ENCODE data around the gene THEM5. TPM values are rescaled to one million over a fixed set of nuclear protein-coding genes. Genes with fewer than 3 reads are reported as not detected.
"Not testable (repeated sequence)": the region's sequence is repeated elsewhere in the genome, so short reads cannot be mapped to it uniquely, and the experiment has no call there.

THEM5 gene
- total RNA-seq, result not detected

GRCh38 chr1:151853411-151853943 lies at the start of gene THEM5:
Gene THEM5, minus strand, starts transcription at chr1:151853712. Its CDS starts 147 bp downstream, at chr1:151853565.
- CTCF ChIA-PET, result interaction anchor here (0.7 to 0.8 kb wide), 2 partner anchors 32 to 64 kb away, joined by 3 read pairs; no protein-coding TSS in a partner anchor
- Mint-ChIP-seq H3K27me3 (no peaks in the 10 kb centered on the region), H3K36me3 (ENCODE audit: low read depth) (peaks cover 13% of the 10 kb centered on the region), H3K4me1 (peaks cover 12% of the 10 kb centered on the region), H3K9me3 (ENCODE audit: low read depth) (no peaks in the 10 kb centered on the region), H3K27ac (no peak within 1 kb of the TSS), H3K4me3 (no peak within 1 kb of the TSS)
- intact Hi-C loops (cut with DNase I, micrococcal nuclease), result no loop called here
- POLR2A ChIA-PET, result no interaction called here
- DNase-seq (no peak), ATAC-seq (no peak)

- Mint-ChIP-seq H3K4me3 (no peak overlapping the region), H3K27me3 (no peaks in the 10 kb centered on the region), H3K4me1 (peaks cover 82% of the 10 kb centered on the region), H3K27ac (no peak overlapping the region), H3K36me3 (ENCODE audit: low read depth) (peaks cover 79% of the 10 kb centered on the region), H3K9me3 (ENCODE audit: low read depth) (peaks cover 48% of the 10 kb centered on the region)
- intact Hi-C loops (cut with DNase I, micrococcal nuclease), result no loop called here
- POLR2A ChIA-PET, result no interaction called here
- no peak for ATAC-seq
- CTCF ChIA-PET, result no interaction called here
- no peak for DNase-seq
Observed at GRCh38 chr1:151902858-151903257, 49.3 kb upstream of the THEM5 start.

GRCh38 chr1:151900804-151901203 lies 47.3 kb upstream of the THEM5 start:
- not testable (repeated sequence) for DNase-seq
- H3K36me3 Mint-ChIP-seq (ENCODE audit: low read depth), result peaks cover 71% of the 10 kb centered on the region

GRCh38 chr1:151898519-151898991 lies 45.0 kb upstream of the THEM5 start:
- ATAC-seq (peak; percentile 75), DNase-seq (peak; percentile 66)
- Mint-ChIP-seq H3K9me3 (ENCODE audit: low read depth) (peaks cover 30% of the 10 kb centered on the region), H3K36me3 (ENCODE audit: low read depth) (peaks cover 69% of the 10 kb centered on the region), H3K4me3 (peak overlapping the region; percentile 58), H3K4me1 (peaks cover 69% of the 10 kb centered on the region), H3K27ac (peak overlapping the region; percentile 97), H3K27me3 (no peaks in the 10 kb centered on the region)
- CTCF ChIA-PET, result interaction anchor here (0.6 to 2.7 kb wide), 11 partner anchors 8 to 97 kb away, joined by 3 to 10 read pairs (median 3); partner anchors contain the start of gene THEM4
- POLR2A ChIA-PET, result interaction anchor here (0.6 to 1.2 kb wide), 2 partner anchors 10 to 205 kb away, joined by 3 to 5 read pairs; partner anchors contain the start of gene THEM4
- intact Hi-C loops (cut with DNase I, micrococcal nuclease), result no loop called here

More at GRCh38 chr1:151900804-151901203, 47.3 kb upstream of the THEM5 start:
- H3K27me3 Mint-ChIP-seq; H3K4me3 Mint-ChIP-seq; POLR2A ChIA-PET; intact Hi-C loops (cut with DNase I, micrococcal nuclease); ATAC-seq: not testable (repeated sequence)
- H3K9me3 Mint-ChIP-seq (ENCODE audit: low read depth), result peaks cover 39% of the 10 kb centered on the region
- CTCF ChIA-PET, result interaction anchor here (2.2 kb wide), 1 partner anchor 8 kb away, joined by 9 read pairs; the partner anchor contains the start of gene THEM4
- peak overlapping the region; percentile 24 for H3K27ac Mint-ChIP-seq
- H3K4me1 Mint-ChIP-seq, result peaks cover 83% of the 10 kb centered on the region

- Mint-ChIP-seq H3K4me3 (peak overlapping the region; percentile 58), H3K27ac (peak overlapping the region; percentile 97), H3K4me1 (peaks cover 71% of the 10 kb centered on the region), H3K27me3 (no peaks in the 10 kb centered on the region), H3K9me3 (ENCODE audit: low read depth) (peaks cover 28% of the 10 kb centered on the region), H3K36me3 (ENCODE audit: low read depth) (peaks cover 71% of the 10 kb centered on the region)
- peak; percentile 30 for ATAC-seq
- no peak for DNase-seq
- CTCF ChIA-PET, result interaction anchor here (0.6 to 2.7 kb wide), 7 partner anchors 9 to 98 kb away, joined by 3 to 10 read pairs (median 4); partner anchors contain the start of gene THEM4
- POLR2A ChIA-PET, result interaction anchor here (0.6 to 1.2 kb wide), 2 partner anchors 11 to 204 kb away, joined by 3 to 5 read pairs; partner anchors contain the start of gene THEM4
- intact Hi-C loops (cut with DNase I, micrococcal nuclease), result no loop called here
Observed at GRCh38 chr1:151897991-151898431, 44.5 kb upstream of the THEM5 start.

- ChIA-PET CTCF (interaction anchor here (0.6 to 2.6 kb wide), 3 partner anchors 16 to 217 kb away, joined by 3 to 8 read pairs (median 6); no protein-coding TSS in a partner anchor), POLR2A (interaction anchor here (0.6 to 0.7 kb wide), 3 partner anchors 12 to 100 kb away, joined by 3 to 4 read pairs (median 3); no protein-coding TSS in a partner anchor)
- intact Hi-C loops (cut with DNase I, micrococcal nuclease), result loop anchor here in 1 of 2 experiments (5.0 kb wide), 1 partner anchor 104 kb away; no protein-coding TSS in a partner anchor
- no peak overlapping the region for H3K4me3 Mint-ChIP-seq
- ATAC-seq (peak; percentile 41), DNase-seq (no peak)
- H3K4me1 Mint-ChIP-seq, result peaks cover 52% of the 10 kb centered on the region
- no peaks in the 10 kb centered on the region for H3K27me3 Mint-ChIP-seq
- no peaks in the 10 kb centered on the region for H3K9me3 Mint-ChIP-seq (ENCODE audit: low read depth)
- H3K27ac Mint-ChIP-seq, result peak overlapping the region; percentile 39
- peaks cover 68% of the 10 kb centered on the region for H3K36me3 Mint-ChIP-seq (ENCODE audit: low read depth)
Observed at GRCh38 chr1:151893176-151893924, 39.8 kb upstream of the THEM5 start.

- ChIA-PET CTCF (interaction anchor here (0.8 kb wide), 1 partner anchor 15 kb away, joined by 6 read pairs; no protein-coding TSS in a partner anchor), POLR2A (no interaction called here)
- H3K4me1 Mint-ChIP-seq, result peaks cover 41% of the 10 kb centered on the region
- H3K4me3 Mint-ChIP-seq, result no peak overlapping the region
- H3K27ac Mint-ChIP-seq, result peak overlapping the region; percentile 59
- no peak for DNase-seq
- H3K27me3 Mint-ChIP-seq, result no peaks in the 10 kb centered on the region
- H3K36me3 Mint-ChIP-seq (ENCODE audit: low read depth), result peaks cover 70% of the 10 kb centered on the region
- no peaks in the 10 kb centered on the region for H3K9me3 Mint-ChIP-seq (ENCODE audit: low read depth)
- intact Hi-C loops (cut with DNase I, micrococcal nuclease), result loop anchor here in 1 of 2 experiments (5.0 kb wide), 1 partner anchor 105 kb away; no protein-coding TSS in a partner anchor
- no peak for ATAC-seq
Observed at GRCh38 chr1:151892190-151892589, 38.7 kb upstream of the THEM5 start.

GRCh38 chr1:151891512-151891911 lies 38.0 kb upstream of the THEM5 start:
- DNase-seq (no peak), ATAC-seq (peak; percentile 48)
- Mint-ChIP-seq H3K9me3 (ENCODE audit: low read depth) (no peaks in the 10 kb centered on the region), H3K27ac (peak overlapping the region; percentile 59), H3K4me3 (no peak overlapping the region), H3K27me3 (no peaks in the 10 kb centered on the region), H3K36me3 (ENCODE audit: low read depth) (peaks cover 73% of the 10 kb centered on the region), H3K4me1 (peaks cover 34% of the 10 kb centered on the region)
- intact Hi-C loops (cut with DNase I, micrococcal nuclease), result loop anchor here in 1 of 2 experiments (5.0 kb wide), 1 partner anchor 106 kb away; no protein-coding TSS in a partner anchor
- CTCF ChIA-PET, result interaction anchor here (0.5 to 2.1 kb wide), 5 partner anchors 10 to 145 kb away, joined by 3 to 8 read pairs (median 3); partner anchors contain the start of gene S100A11
- POLR2A ChIA-PET, result no interaction called here

- Mint-ChIP-seq H3K27me3 (no peaks in the 10 kb centered on the region), H3K9me3 (ENCODE audit: low read depth) (no peaks in the 10 kb centered on the region), H3K4me1 (peaks cover 25% of the 10 kb centered on the region), H3K36me3 (ENCODE audit: low read depth) (peaks cover 64% of the 10 kb centered on the region), H3K27ac (no peak overlapping the region), H3K4me3 (no peak overlapping the region)
- no peak for DNase-seq
- intact Hi-C loops (cut with DNase I, micrococcal nuclease), result loop anchor here in 1 of 2 experiments (1.0 to 5.0 kb wide), 3 partner anchors 45 to 298 kb away; no protein-coding TSS in a partner anchor
- peak; percentile 57 for ATAC-seq
- ChIA-PET POLR2A (no interaction called here), CTCF (interaction anchor here (0.7 to 4.6 kb wide), 6 partner anchors 9 to 112 kb away, joined by 3 to 23 read pairs (median 4); no protein-coding TSS in a partner anchor)
Observed at GRCh38 chr1:151888972-151889570, 35.6 kb upstream of the THEM5 start.

- Mint-ChIP-seq H3K27me3 (no peaks in the 10 kb centered on the region), H3K27ac (no peak overlapping the region), H3K4me1 (peaks cover 12% of the 10 kb centered on the region), H3K9me3 (ENCODE audit: low read depth) (no peaks in the 10 kb centered on the region), H3K36me3 (ENCODE audit: low read depth) (peaks cover 52% of the 10 kb centered on the region), H3K4me3 (no peak overlapping the region)
- ATAC-seq (no peak), DNase-seq (no peak)
- ChIA-PET CTCF (interaction anchor here (0.8 to 4.6 kb wide), 7 partner anchors 11 to 147 kb away, joined by 3 to 23 read pairs (median 3); no protein-coding TSS in a partner anchor), POLR2A (no interaction called here)
- intact Hi-C loops (cut with DNase I, micrococcal nuclease), result loop anchor here in 1 of 2 experiments (5.0 kb wide), 1 partner anchor 300 kb away; no protein-coding TSS in a partner anchor
Observed at GRCh38 chr1:151887028-151887427, 33.5 kb upstream of the THEM5 start.
